ENCODE data around the gene PABPN1L. TPM values are rescaled to one million over a fixed set of nuclear protein-coding genes. Genes with fewer than 3 reads are reported as not detected.
A peak's percentile ranks its signal among the peaks of the same experiment; 100 is the strongest.

The PABPN1L gene
- total RNA-seq, 1 experiment from 2014 or later: not detected

DNA sequence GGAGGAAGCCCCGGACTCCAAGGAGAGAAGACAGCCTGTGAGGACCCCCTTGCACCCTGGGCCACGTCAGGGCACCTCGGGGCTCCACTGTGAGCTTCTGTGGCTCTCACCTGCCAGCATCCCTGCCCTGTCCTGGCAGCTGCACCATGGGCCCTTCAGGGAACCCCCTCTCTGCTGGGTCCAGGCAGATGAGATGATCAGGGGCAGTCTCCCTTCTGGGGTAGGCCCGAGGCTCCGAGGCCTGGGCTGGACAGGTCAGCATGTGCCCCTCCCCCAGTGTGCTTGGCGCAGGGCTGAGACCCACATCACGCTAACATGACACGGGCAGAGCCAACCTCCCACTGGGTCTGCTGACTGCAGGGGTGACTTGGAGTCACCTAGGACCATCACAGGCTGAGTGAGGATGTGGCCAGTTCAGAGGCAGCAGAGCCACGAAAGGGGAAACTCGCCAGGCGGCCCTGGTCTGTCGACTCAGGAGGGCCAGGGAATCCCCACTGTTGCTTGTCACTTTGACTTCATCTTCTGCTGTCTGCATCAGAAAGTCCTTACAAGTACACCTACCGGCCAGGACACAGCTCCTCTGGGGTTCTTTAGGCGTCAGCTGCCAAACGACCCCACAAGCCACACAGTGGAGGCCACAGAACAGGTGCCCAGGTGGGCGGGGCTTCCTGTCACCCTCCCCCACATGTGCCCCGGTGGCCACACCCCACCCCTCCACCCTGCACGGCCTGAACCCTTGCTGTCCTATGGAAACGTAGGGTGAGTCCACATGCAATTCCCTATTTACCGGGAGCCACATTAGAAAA, 12.0 kb downstream of the PABPN1L start:
- Histone ChIP-seq H3K4me2 (ENCODE audit: insufficient read depth, insufficient read length, low read length) (no peak overlapping the region), H2BK120ac (ENCODE audit: low read depth, low read length, poor library complexity, severe bottlenecking) (no peak overlapping the region), H3K14ac (ENCODE audit: insufficient read depth, low read length) (no peak overlapping the region), H4K5ac (ENCODE audit: insufficient read length, low read depth, low read length) (no peak overlapping the region), H3K4me1 (ENCODE audit: insufficient read depth, low read length) (no peaks in the 10 kb centered on the region), H3K27ac (ENCODE audit: insufficient read length, low read depth, low read length) (no peak overlapping the region), H2BK5ac (ENCODE audit: insufficient read length, low read length) (no peak overlapping the region), H2BK20ac (ENCODE audit: low read depth, low read length, poor library complexity, severe bottlenecking) (no peak overlapping the region), H2AFZ (ENCODE audit: low read length) (no peak overlapping the region), H3K9me3 (ENCODE audit: control insufficient read depth, low read depth, low read length) (no peaks in the 10 kb centered on the region), H3K9ac (ENCODE audit: extremely low read depth, insufficient read length, low read length) (no peak overlapping the region), H3K23me2 (ENCODE audit: insufficient read length, low read depth, low read length, poor library complexity, severe bottlenecking) (peaks cover 8% of the 10 kb centered on the region), H2BK12ac (ENCODE audit: insufficient read length, low read depth, low read length) (no peak overlapping the region), H3K56ac (ENCODE audit: insufficient read length, low read depth, low read length) (no peak overlapping the region), H4K8ac (replicated peaks; ENCODE audit: insufficient read length, low read depth, low read length) (no peak overlapping the region), H4K20me1 (ENCODE audit: control insufficient read depth, insufficient read depth, insufficient read length) (no peaks in the 10 kb centered on the region), H3K18ac (ENCODE audit: insufficient read length, low read depth, low read length) (no peak overlapping the region), H3K27me3 (ENCODE audit: insufficient read depth, low read length) (no peaks in the 10 kb centered on the region), H3K4ac (ENCODE audit: low read depth, low read length) (no peak overlapping the region), H3K79me1 (ENCODE audit: insufficient read depth, low read depth, low read length, poor library complexity, severe bottlenecking) (no peaks in the 10 kb centered on the region), H2AK5ac (ENCODE audit: insufficient read length, low read length) (no peak overlapping the region), H3T11ph (ENCODE audit: low read length) (no peak overlapping the region), H3K23ac (ENCODE audit: insufficient read length, low read depth, low read length) (no peak overlapping the region), H4K91ac (ENCODE audit: insufficient read length, low read depth, low read length) (no peak overlapping the region), H3K79me2 (ENCODE audit: insufficient read depth, low read length) (no peaks in the 10 kb centered on the region), H2BK15ac (ENCODE audit: low read depth, low read length) (no peak overlapping the region)
- Mint-ChIP-seq H3K27me3 (ENCODE audit: low read depth) (no peaks in the 10 kb centered on the region), H3K4me3 (peak overlapping the region in 1 of 2 experiments; percentile 42; a peak in 2 of 5 replicates), H3K36me3 (ENCODE audit: insufficient read depth in 1 of 3, low read depth in 3 of 3) (peaks cover 15 to 30% (median 26%) of the 10 kb centered on the region in 3 experiments), H3K9me3 (peaks cover 0 to 6% of the 10 kb centered on the region in 2 experiments; a peak in 2 of 5 replicates), H3K27ac (peak overlapping the region in 1 of 3 experiments; percentile 77; a peak in 1 of 7 replicates), H3K4me1 (peaks cover 9 to 18% of the 10 kb centered on the region in 2 experiments)
- DNase-seq: no peak
- TF ChIP-seq, protein P1, sequence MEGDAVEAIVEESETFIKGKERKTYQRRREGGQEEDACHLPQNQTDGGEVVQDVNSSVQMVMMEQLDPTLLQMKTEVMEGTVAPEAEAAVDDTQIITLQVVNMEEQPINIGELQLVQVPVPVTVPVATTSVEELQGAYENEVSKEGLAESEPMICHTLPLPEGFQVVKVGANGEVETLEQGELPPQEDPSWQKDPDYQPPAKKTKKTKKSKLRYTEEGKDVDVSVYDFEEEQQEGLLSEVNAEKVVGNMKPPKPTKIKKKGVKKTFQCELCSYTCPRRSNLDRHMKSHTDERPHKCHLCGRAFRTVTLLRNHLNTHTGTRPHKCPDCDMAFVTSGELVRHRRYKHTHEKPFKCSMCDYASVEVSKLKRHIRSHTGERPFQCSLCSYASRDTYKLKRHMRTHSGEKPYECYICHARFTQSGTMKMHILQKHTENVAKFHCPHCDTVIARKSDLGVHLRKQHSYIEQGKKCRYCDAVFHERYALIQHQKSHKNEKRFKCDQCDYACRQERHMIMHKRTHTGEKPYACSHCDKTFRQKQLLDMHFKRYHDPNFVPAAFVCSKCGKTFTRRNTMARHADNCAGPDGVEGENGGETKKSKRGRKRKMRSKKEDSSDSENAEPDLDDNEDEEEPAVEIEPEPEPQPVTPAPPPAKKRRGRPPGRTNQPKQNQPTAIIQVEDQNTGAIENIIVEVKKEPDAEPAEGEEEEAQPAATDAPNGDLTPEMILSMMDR (conservative IDR thresholded peaks at IDR 0.05): no peak
- WGBS (ENCODE audit: extremely low coverage, insufficient read length, low lambda C conversion rate): no CpG with 5 or more reads among the region's 20 CpGs
